Astrocyte (in vitro differentiated cells and primary cell): ENCODE results near the gene WDR64. TPM values are rescaled to one million over a fixed set of nuclear protein-coding genes. Genes with fewer than 3 reads are reported as not detected.

ENCODE experiments used
- DNase-seq: peaks from one replicate; pipeline ENCODE4 v3.0.0-alpha.2; 2010; ENCODE audit warnings: low read depth
- FAIRE-seq: peaks from 2 replicates; lab custom pipeline; 2011; peaks lifted over from hg19 to GRCh38; lab: Jason Lieb, UNC
- H2AFZ ChIP-seq: 2 replicates; pipeline ENCODE4 v1.6.0; 2012; ENCODE audit warnings: low read depth, low read length, inconsistent platforms
- H3K27ac ChIP-seq: 2 replicates; pipeline ENCODE4 v1.5.1; 2011; ENCODE audit warnings: low read depth, low read length, inconsistent platforms
- H3K27me3 ChIP-seq: 2 replicates; pipeline ENCODE4 v1.6.0; 2011; ENCODE audit warnings: low read length, inconsistent platforms; ENCODE audit not compliant: insufficient read depth
- H3K36me3 ChIP-seq: 2 replicates; pipeline ENCODE4 v1.5.1; 2011; ENCODE audit warnings: low read length, inconsistent platforms; ENCODE audit not compliant: insufficient read depth
- H3K4me1 ChIP-seq: 2 replicates; pipeline ENCODE4 v1.5.1; 2011; ENCODE audit warnings: low read length, inconsistent platforms; ENCODE audit not compliant: insufficient read depth
- H3K4me2 ChIP-seq: 2 replicates; pipeline ENCODE4 v1.6.0; 2012; ENCODE audit warnings: low read length, inconsistent platforms
- H3K4me3 ChIP-seq: 2 replicates; pipeline ENCODE4 v1.5.1; 2011; ENCODE audit warnings: low read depth, mild to moderate bottlenecking, low read length, inconsistent platforms; ENCODE audit not compliant: insufficient read depth
- H3K79me2 ChIP-seq: 2 replicates; pipeline ENCODE4 v1.6.0; 2012; ENCODE audit warnings: mild to moderate bottlenecking, low read length, inconsistent platforms; ENCODE audit not compliant: insufficient read depth
- H3K9ac ChIP-seq: 2 replicates; pipeline ENCODE4 v1.6.0; 2012; ENCODE audit warnings: mild to moderate bottlenecking, low read length, inconsistent platforms
- H3K9me3 ChIP-seq: 2 replicates; pipeline ENCODE4 v1.5.1; 2012; ENCODE audit warnings: low read depth, mild to moderate bottlenecking, low read length, inconsistent platforms; ENCODE audit not compliant: insufficient read depth
- H4K20me1 ChIP-seq: 2 replicates; pipeline ENCODE4 v1.6.0; 2012; ENCODE audit warnings: low read length, inconsistent platforms; ENCODE audit not compliant: insufficient read depth
- H3K27ac Mint-ChIP-seq: one replicate; pipeline ENCODE4 v1.8.0; 2021; ENCODE audit warnings: mild to moderate bottlenecking, mixed read lengths; ENCODE audit not compliant: unreplicated experiment
- H3K27me3 Mint-ChIP-seq: one replicate; pipeline ENCODE4 v1.8.0; 2021; ENCODE audit warnings: low read depth, mixed read lengths; ENCODE audit not compliant: unreplicated experiment
- H3K36me3 Mint-ChIP-seq: one replicate; pipeline ENCODE4 v1.8.0; 2021; ENCODE audit warnings: low read depth, mixed read lengths; ENCODE audit not compliant: unreplicated experiment
- H3K4me1 Mint-ChIP-seq: one replicate; pipeline ENCODE4 v1.8.0; 2021; ENCODE audit warnings: low read depth, mixed read lengths; ENCODE audit not compliant: unreplicated experiment
- H3K4me3 Mint-ChIP-seq: one replicate; pipeline ENCODE4 v1.8.0; 2021; ENCODE audit warnings: mild to moderate bottlenecking, moderate library complexity, mixed read lengths; ENCODE audit not compliant: unreplicated experiment
- H3K9me3 Mint-ChIP-seq: one replicate; pipeline ENCODE4 v1.8.0; 2021; ENCODE audit warnings: mild to moderate bottlenecking, mixed read lengths; ENCODE audit not compliant: unreplicated experiment
- EZH2 ChIP-seq: IDR thresholded peaks from 2 replicates; pipeline ENCODE4 v1.6.1; 2012; ENCODE audit warnings: mild to moderate bottlenecking, low read length, inconsistent platforms; ENCODE audit not compliant: insufficient read depth
- total RNA-seq: library from RNA; stranded (reverse); gene quantifications from 2 replicates; pipeline ENCODE4 v1.2.1, GENCODE V29; 2021
- TF ChIP-seq, protein P1 (sequence below): IDR thresholded peaks from 2 replicates; pipeline ENCODE4 v1.5.1; 2011; ENCODE audit warnings: low read depth, mild to moderate bottlenecking, inconsistent platforms, low read length, moderate library complexity; ENCODE audit not compliant: insufficient read depth

WDR64 gene
- total RNA-seq, 1 donor from 2014 or later = not detected

DNA sequence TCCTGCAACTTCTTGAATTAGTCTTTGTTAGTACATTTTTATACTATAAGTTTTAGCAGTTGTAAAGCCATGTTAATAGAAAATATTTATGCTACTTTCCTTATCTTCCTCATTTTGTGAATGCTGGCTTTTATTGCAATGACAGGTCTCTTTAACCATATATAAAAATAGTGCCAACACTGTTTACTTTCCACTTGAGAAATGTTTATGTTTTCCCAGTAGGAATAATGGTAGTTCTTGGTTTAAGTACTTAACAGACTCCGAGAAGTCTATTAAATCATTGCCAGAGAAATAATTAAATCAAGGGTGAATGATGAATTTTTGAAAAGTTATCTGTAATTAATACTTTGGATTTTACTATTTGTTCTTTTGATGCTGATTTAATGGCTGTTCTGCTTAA lies 21.6 kb upstream of the WDR64 start:
- H3K4me1 Mint-ChIP-seq = peaks cover 5% of the 10 kb centered on the region
- no peak for FAIRE-seq

DNA sequence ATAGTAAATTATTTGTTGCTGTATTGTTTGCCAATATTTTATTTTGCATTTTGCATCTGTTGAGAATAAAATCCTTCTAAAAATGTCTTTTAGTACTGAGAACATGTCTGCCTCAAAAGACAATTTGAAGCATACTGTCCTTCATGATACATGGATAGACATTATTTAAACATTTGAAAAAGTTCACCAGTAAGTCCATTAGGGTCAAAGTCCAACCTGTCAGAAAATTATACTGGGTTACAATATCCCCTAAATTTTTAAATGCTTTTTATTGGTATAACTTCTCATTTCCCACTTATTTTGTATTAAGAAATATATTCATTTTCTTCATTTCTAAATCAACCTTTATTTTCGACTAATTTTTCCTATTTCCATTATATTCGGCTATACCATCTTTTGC lies 21.2 kb upstream of the WDR64 start:
- no peaks in the 10 kb centered on the region for H3K27me3 Mint-ChIP-seq
- Histone ChIP-seq H2AFZ (no peak overlapping the region), H3K4me2 (no peak overlapping the region), H3K9me3 (no peaks in the 10 kb centered on the region), H3K79me2 (peaks cover 13% of the 10 kb centered on the region), H3K27me3 (no peaks in the 10 kb centered on the region), H3K4me3 (no peak overlapping the region), H3K36me3 (peaks cover 12% of the 10 kb centered on the region), H4K20me1 (no peaks in the 10 kb centered on the region), H3K4me1 (no peaks in the 10 kb centered on the region), H3K9ac (no peak overlapping the region), H3K27ac (no peak overlapping the region)
- TF ChIP-seq, protein P1, sequence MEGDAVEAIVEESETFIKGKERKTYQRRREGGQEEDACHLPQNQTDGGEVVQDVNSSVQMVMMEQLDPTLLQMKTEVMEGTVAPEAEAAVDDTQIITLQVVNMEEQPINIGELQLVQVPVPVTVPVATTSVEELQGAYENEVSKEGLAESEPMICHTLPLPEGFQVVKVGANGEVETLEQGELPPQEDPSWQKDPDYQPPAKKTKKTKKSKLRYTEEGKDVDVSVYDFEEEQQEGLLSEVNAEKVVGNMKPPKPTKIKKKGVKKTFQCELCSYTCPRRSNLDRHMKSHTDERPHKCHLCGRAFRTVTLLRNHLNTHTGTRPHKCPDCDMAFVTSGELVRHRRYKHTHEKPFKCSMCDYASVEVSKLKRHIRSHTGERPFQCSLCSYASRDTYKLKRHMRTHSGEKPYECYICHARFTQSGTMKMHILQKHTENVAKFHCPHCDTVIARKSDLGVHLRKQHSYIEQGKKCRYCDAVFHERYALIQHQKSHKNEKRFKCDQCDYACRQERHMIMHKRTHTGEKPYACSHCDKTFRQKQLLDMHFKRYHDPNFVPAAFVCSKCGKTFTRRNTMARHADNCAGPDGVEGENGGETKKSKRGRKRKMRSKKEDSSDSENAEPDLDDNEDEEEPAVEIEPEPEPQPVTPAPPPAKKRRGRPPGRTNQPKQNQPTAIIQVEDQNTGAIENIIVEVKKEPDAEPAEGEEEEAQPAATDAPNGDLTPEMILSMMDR = no peak
- TF ChIP-seq EZH2 = no peak
- DNase-seq (no peak), FAIRE-seq (no peak)
- H3K4me1 Mint-ChIP-seq = peaks cover 5% of the 10 kb centered on the region
- no peak overlapping the region for H3K27ac Mint-ChIP-seq
- no peak overlapping the region for H3K4me3 Mint-ChIP-seq
- peaks cover 2% of the 10 kb centered on the region for H3K36me3 Mint-ChIP-seq
- no peaks in the 10 kb centered on the region for H3K9me3 Mint-ChIP-seq

More for the DNA sequence above, 21.6 kb upstream of the WDR64 start:
- H3K9ac ChIP-seq = no peak overlapping the region
- no peaks in the 10 kb centered on the region for H3K27me3 ChIP-seq
- H2AFZ ChIP-seq = no peak overlapping the region
- no peak for DNase-seq
- H3K27me3 Mint-ChIP-seq = no peaks in the 10 kb centered on the region
- no peak overlapping the region for H3K4me2 ChIP-seq
- H3K4me1 ChIP-seq = no peaks in the 10 kb centered on the region
- H3K9me3 Mint-ChIP-seq = no peaks in the 10 kb centered on the region
- TF ChIP-seq EZH2 = no peak
- TF ChIP-seq, protein P1 = no peak
- H3K36me3 Mint-ChIP-seq = peaks cover 2% of the 10 kb centered on the region
- peaks cover 12% of the 10 kb centered on the region for H3K36me3 ChIP-seq
- H4K20me1 ChIP-seq = no peaks in the 10 kb centered on the region
- H3K4me3 ChIP-seq = no peak overlapping the region
- peaks cover 10% of the 10 kb centered on the region for H3K79me2 ChIP-seq
- H3K9me3 ChIP-seq = no peaks in the 10 kb centered on the region
- H3K27ac ChIP-seq = no peak overlapping the region
- no peak overlapping the region for H3K4me3 Mint-ChIP-seq
- no peak overlapping the region for H3K27ac Mint-ChIP-seq

DNA sequence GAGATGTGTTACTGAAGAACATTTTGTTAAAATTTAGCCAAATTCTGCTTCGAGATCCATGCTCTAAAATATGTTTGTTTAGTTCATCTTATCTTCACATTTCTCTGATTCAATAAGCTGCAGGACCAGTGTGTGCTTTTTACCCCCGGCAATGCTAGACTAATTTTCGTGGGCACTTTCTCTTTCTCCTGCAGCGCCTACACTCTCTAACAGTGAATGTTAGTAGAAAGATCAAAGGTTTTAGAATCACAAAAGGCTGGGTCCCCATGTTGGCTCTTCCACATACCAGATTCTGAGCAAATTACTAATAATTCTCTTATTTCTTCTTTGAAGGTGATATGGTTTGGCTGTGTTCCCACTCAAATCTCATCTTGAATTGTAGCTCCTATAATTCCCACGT lies 20.4 kb upstream of the WDR64 start:
- Histone ChIP-seq H3K9ac (no peak overlapping the region), H3K4me3 (no peak overlapping the region), H4K20me1 (no peaks in the 10 kb centered on the region), H3K9me3 (no peaks in the 10 kb centered on the region), H3K27me3 (no peaks in the 10 kb centered on the region), H3K4me1 (no peaks in the 10 kb centered on the region), H3K27ac (no peak overlapping the region), H3K4me2 (no peak overlapping the region), H2AFZ (no peak overlapping the region), H3K36me3 (peaks cover 12% of the 10 kb centered on the region), H3K79me2 (peaks cover 19% of the 10 kb centered on the region)
- Mint-ChIP-seq H3K9me3 (no peaks in the 10 kb centered on the region), H3K4me1 (peaks cover 6% of the 10 kb centered on the region), H3K27ac (no peak overlapping the region), H3K36me3 (peaks cover 2% of the 10 kb centered on the region), H3K4me3 (no peak overlapping the region), H3K27me3 (no peaks in the 10 kb centered on the region)
- FAIRE-seq = no peak
- no peak for DNase-seq
- TF ChIP-seq, protein P1 = no peak
- TF ChIP-seq EZH2 = no peak
